ENCODE results near the gene HMOX1. TPM values are rescaled to one million over a fixed set of nuclear protein-coding genes. Genes with fewer than 3 reads are reported as not detected.

HMOX1 gene
- total and polyA plus RNA-seq, 2 of the 13 experiments (the other 11 are each of a cell fraction or from before 2014, with no cell fraction given): 53.6 to 67.4 TPM

GRCh38 chr22:35397095-35397904 is 16.4 kb downstream of the HMOX1 start (continued):
- TF ChIP-seq ZNF280D (CRISPR knock-in tag; IDR thresholded peaks at IDR 0.05): peak; percentile 26; the same call in 1 of the 2 replicates
- peak; percentile 55; the same call in 1 of the 2 replicates for TF ChIP-seq HNF4G (IDR thresholded peaks at IDR 0.05; ENCODE audit: borderline replicate concordance, low read depth, low read length)
- no peak for TF ChIP-seq HNF4G (CRISPR knock-in tag; IDR thresholded peaks at IDR 0.05; ENCODE audit: borderline replicate concordance, low read depth)
- TF ChIP-seq RERE (CRISPR knock-in tag; IDR thresholded peaks at IDR 0.05; ENCODE audit: low read depth): peak; percentile 43; the same call in 1 of the 2 replicates
- TF ChIP-seq TFAP4 (IDR thresholded peaks at IDR 0.05; ENCODE audit: borderline replicate concordance, low read depth): peak; percentile 56; the same call in 1 of the 2 replicates
- peak; percentile 71 for TF ChIP-seq THRA (CRISPR knock-in tag; IDR thresholded peaks at IDR 0.05; ENCODE audit: borderline replicate concordance)
- TF ChIP-seq ZNF614 (CRISPR knock-in tag; IDR thresholded peaks at IDR 0.05; ENCODE audit: borderline replicate concordance): 0 out of 2 replicates have a peak, but pooled peaks have one; percentile 11
- TF ChIP-seq CREM (IDR thresholded peaks at IDR 0.05): peak; percentile 64
- no peak for TF ChIP-seq CREM (CRISPR knock-in tag; IDR thresholded peaks at IDR 0.05)
- TF ChIP-seq FOXP4 (CRISPR knock-in tag; IDR thresholded peaks at IDR 0.05): peak; percentile 90
- no peak for TF ChIP-seq SOX6 (IDR thresholded peaks at IDR 0.05)
- TF ChIP-seq SOX6 (CRISPR knock-in tag; IDR thresholded peaks at IDR 0.05): peak; percentile 71; the same call in 1 of the 2 replicates
